Ovary (tissue), 9 donors: ENCODE data around the gene CEACAM8. TPM values are rescaled to one million over a fixed set of nuclear protein-coding genes. Genes with fewer than 3 reads are reported as not detected.

Source experiments
- DNase-seq, 5 donors: peaks; one replicate each; pipeline ENCODE4 v3.0.0-alpha.2; 2019 to 2020
- H3K27ac ChIP-seq, 2 donors: fragments of 200-600 bp; one replicate each; pipeline versions ENCODE4 v1.5.1 to v1.8.0; 2019 to 2022
- H3K27me3 ChIP-seq: fragments of 200-600 bp; one replicate; pipeline ENCODE4 v1.8.0; 2022
- H3K36me3 ChIP-seq: fragments of 200-600 bp; sonication (generic); one replicate; pipeline ENCODE4 v1.5.1; 2019
- H3K4me1 ChIP-seq: one replicate; pipeline ENCODE4 v1.8.1; 2013; ENCODE audit warnings: mild to moderate bottlenecking, moderate library complexity; ENCODE audit not compliant: insufficient read depth
- H3K4me3 ChIP-seq: fragments of 200-600 bp; sonication (generic); one replicate; pipeline ENCODE4 v1.5.1; 2017
- H3K9me3 ChIP-seq, 2 donors: fragments of 200-600 bp in 1 of 2; sonication (generic) in 1 of 2; one replicate each; pipeline versions ENCODE4 v1.5.1 to v1.8.1; 2013 to 2019; ENCODE audit warnings: mild to moderate bottlenecking in 1 of 2, moderate library complexity in 1 of 2
- EP300 ChIP-seq: sonication (generic); formaldehyde crosslinking; IDR thresholded peaks from one replicate; pipeline ENCODE4 v1.6.1; 2017; ENCODE audit warnings: antibody characterized with exemption
- POLR2A ChIP-seq: fragments of 450-650 bp; IDR thresholded peaks from one replicate; pipeline ENCODE4 v1.6.1; 2017; ENCODE audit warnings: antibody characterized with exemption, mild to moderate bottlenecking, moderate library complexity
- WGBS, 3 donors: extraction: QIAGEN DNeasy Blood & Tissue Kit in 1 of 3; methylation state at CpG; one replicate each; pipeline versions ENCODE4 v1.1.5 to v1.1.7; 2013 to 2017; 5-methylcytosine and 5-hydroxymethylcytosine counted together
- intact Hi-C, 4 donors: fragments of 100-400 bp; cut with DNase I; formaldehyde crosslinking; loops; one replicate each; pipeline versions ENCODE4 v1.11.0 to v1.15.1; 2022 to 2023
- polyA plus RNA-seq, 2 donors: library from polyadenylated mRNA; stranded (reverse); fragments of 200-250 nt in 1 of 2; fragments of 350-450 nt in 1 of 2; fragmentation: Illumina TruSeq in 1 of 2; extraction: RNeasy Lipid Tissue Mini Kit (QIAGEN cat#74804) in 1 of 2; gene quantifications; one replicate each; pipeline ENCODE4 v1.2.3, GENCODE V29; 2013 to 2014
- total RNA-seq, 7 donors: library from RNA; depleted of rRNA in 2 of 7; stranded (reverse); fragments of >200 nt in 2 of 7; fragmentation: NEBNext Ultra II Directional in 3 of 7; extraction: Animal tissue kit (Norgen Biotek cat#: 25700) in 3 of 7; gene quantifications; one replicate each; pipeline versions ENCODE4 v1.1.0 to v1.2.4, GENCODE V29; 2016 to 2023
- TF ChIP-seq, protein P1 (sequence below), 3 donors: fragments of 450-650 bp in 2 of 3; fragments of 200-600 bp in 1 of 3; IDR thresholded peaks; one replicate each; pipeline versions ENCODE4 v1.5.1 to v1.8.0; 2016 to 2022; ENCODE audit warnings: antibody characterized with exemption in 3 of 3, mild to moderate bottlenecking in 1 of 3
- donor health status: DM: no; HTN: no; CAD: no; lungs with moderate emphysema.
- donor health status: DM: no; HTN: no; CAD: no.
- donor health status: Bipolar disorder and iron deficiency.
- donor health status: DM: yes; HTN: yes; CAD: no.
- donor health status: DM: no; HTN: no; CAD: no.
- donor health status: DM: yes; HTN: yes; CAD: no.

The CEACAM8 gene
- total and polyA plus RNA-seq, 9 donors = not detected

DNA sequence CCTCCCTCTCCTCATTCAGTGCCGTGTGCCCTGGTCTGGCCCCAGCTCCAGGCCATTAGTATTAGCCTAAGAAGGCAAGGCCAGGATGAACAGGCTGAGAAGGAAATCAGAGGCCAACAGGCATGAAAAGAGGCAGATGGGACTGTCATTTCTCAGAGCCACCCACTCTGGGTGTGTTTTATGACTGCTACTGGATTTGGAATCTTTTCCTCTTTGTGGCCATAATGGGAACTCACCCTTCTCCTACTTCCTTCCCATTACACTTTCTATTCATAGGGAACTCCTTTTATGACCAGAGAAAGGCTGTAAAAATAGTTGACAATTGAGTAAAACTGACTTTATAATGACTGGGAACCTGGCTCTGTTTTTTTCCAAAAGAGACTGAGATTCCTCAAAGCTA, 17.7 kb downstream of the CEACAM8 start:
- intact Hi-C loops = no loop called here
- Histone ChIP-seq H3K27ac (no peak overlapping the region), H3K4me1 (no peaks in the 10 kb centered on the region), H3K4me3 (no peak overlapping the region), H3K9me3 (no peaks in the 10 kb centered on the region), H3K27me3 (no peaks in the 10 kb centered on the region), H3K36me3 (no peaks in the 10 kb centered on the region)
- TF ChIP-seq POLR2A = no peak
- TF ChIP-seq EP300 = no peak
- TF ChIP-seq, protein P1, sequence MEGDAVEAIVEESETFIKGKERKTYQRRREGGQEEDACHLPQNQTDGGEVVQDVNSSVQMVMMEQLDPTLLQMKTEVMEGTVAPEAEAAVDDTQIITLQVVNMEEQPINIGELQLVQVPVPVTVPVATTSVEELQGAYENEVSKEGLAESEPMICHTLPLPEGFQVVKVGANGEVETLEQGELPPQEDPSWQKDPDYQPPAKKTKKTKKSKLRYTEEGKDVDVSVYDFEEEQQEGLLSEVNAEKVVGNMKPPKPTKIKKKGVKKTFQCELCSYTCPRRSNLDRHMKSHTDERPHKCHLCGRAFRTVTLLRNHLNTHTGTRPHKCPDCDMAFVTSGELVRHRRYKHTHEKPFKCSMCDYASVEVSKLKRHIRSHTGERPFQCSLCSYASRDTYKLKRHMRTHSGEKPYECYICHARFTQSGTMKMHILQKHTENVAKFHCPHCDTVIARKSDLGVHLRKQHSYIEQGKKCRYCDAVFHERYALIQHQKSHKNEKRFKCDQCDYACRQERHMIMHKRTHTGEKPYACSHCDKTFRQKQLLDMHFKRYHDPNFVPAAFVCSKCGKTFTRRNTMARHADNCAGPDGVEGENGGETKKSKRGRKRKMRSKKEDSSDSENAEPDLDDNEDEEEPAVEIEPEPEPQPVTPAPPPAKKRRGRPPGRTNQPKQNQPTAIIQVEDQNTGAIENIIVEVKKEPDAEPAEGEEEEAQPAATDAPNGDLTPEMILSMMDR (IDR thresholded peaks at IDR 0.05) = no peak
- WGBS, 3 donors = 50 to 62% (median 59%) methylated on average over 1 of the region's 1 CpG
- DNase-seq = no peak

DNA sequence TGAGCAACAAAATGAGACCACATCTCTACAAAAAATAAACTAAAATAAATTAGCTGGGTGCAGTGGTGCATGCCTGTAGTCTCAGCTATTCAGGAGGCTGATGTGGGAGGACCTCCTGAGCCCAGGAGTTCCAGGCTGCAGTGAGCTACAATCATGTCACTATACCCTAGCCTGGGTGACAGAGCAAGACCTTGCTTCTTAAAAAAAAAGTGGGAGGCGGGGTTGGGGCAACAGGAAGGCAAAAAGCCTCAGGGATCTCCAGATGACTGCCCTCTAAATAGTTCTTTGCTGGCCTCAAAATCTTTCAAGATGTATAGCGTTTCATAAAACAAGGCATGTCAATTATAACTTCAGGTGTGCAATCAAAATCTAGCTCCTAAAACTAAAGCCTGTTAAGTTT, 18.5 kb downstream of the CEACAM8 start:
- H3K4me3 ChIP-seq = no peak overlapping the region
- H3K9me3 ChIP-seq = no peaks in the 10 kb centered on the region
- no peaks in the 10 kb centered on the region for H3K36me3 ChIP-seq
- no peaks in the 10 kb centered on the region for H3K4me1 ChIP-seq
- intact Hi-C loops = no loop called here
- WGBS, 3 donors = 91 to 95% (median 94%) methylated on average over 2 of the region's 2 CpGs
- TF ChIP-seq EP300 (no peak), POLR2A (no peak)
- TF ChIP-seq, protein P1 (IDR thresholded peaks at IDR 0.05) = no peak
- H3K27me3 ChIP-seq = no peaks in the 10 kb centered on the region
- H3K27ac ChIP-seq = no peak overlapping the region
- no peak for DNase-seq

DNA sequence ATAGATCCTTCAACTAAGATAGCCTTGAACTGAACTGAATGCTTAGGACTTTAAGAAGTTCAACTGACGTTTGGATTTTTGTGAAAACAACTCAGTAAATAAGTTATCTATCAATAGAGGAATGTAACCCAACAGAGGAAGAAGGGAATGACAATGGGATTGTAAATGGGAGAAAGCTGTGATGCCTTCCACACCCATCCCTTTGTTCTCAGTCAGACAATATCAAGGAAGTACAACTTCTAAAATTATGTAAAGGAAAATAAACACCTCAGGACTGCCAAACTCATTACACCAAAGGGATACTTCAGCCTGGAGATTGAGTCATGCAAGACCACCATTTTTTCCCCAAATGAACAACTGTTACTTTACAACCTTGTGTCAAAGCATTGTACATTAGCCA, 21.1 kb downstream of the CEACAM8 start:
- intact Hi-C loops = no loop called here
- Histone ChIP-seq H3K4me1 (no peaks in the 10 kb centered on the region), H3K9me3 (no peaks in the 10 kb centered on the region), H3K4me3 (no peak overlapping the region), H3K27me3 (no peaks in the 10 kb centered on the region), H3K36me3 (no peaks in the 10 kb centered on the region), H3K27ac (no peak overlapping the region)
- DNase-seq = no peak
- 33 to 50% (median 37%) methylated on average over 1 of the region's 1 CpG for WGBS, 3 donors
- TF ChIP-seq, protein P1 (IDR thresholded peaks at IDR 0.05) = no peak
- TF ChIP-seq POLR2A (no peak), EP300 (no peak)

DNA sequence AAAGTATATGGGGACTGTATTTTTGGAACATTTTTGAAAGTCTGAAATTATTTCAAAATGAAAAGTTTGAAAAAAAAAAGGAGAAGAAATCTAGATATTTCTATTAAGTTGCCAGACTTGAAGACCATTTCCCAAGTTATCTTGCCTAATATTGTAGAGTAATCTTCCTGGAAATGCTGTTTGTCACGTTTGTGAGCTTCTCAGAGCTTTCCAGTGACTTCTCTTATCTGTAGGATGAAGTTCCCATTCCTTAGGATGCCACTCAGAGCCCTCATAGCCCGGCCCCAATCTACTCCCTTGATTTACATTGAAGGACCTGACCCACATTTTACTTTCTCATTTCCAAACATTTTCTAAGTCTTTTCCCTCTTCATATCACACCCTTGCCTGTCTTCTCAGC, 23.6 kb downstream of the CEACAM8 start:
- no peak for DNase-seq
- Histone ChIP-seq H3K9me3 (no peaks in the 10 kb centered on the region), H3K36me3 (no peaks in the 10 kb centered on the region), H3K4me1 (no peaks in the 10 kb centered on the region), H3K27me3 (no peaks in the 10 kb centered on the region), H3K27ac (no peak overlapping the region), H3K4me3 (no peak overlapping the region)
- WGBS, 3 donors = 46 to 70% (median 56%) methylated on average over 2 of the region's 2 CpGs
- TF ChIP-seq POLR2A = no peak
- no peak for TF ChIP-seq EP300
- TF ChIP-seq, protein P1 (IDR thresholded peaks at IDR 0.05) = no peak
- intact Hi-C loops = no loop called here

DNA sequence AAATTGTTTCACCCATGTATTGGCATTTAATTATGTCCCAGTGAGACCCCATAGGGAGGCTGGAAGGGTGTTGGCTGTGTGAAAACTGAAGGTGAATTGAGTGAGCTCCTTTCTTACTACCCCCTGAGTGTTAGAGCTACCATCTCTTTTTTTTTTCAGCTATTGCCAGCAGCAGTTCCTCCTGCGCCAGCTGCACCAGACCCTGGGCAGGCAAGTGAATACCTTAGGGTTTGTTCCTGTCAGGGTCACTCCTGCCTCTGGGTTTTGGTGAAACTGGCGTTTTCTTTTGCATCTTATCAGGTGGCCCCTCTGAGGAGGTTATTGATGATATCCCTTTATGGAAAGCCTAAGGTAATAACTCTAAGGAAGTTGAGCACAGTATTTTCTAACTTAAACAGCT, 25.5 kb downstream of the CEACAM8 start:
- Histone ChIP-seq H3K27me3 (no peaks in the 10 kb centered on the region), H3K4me1 (no peaks in the 10 kb centered on the region), H3K36me3 (no peaks in the 10 kb centered on the region), H3K9me3 (no peaks in the 10 kb centered on the region), H3K4me3 (no peak overlapping the region), H3K27ac (no peak overlapping the region)
- 50 to 56% (median 53%) methylated on average over 2 of the region's 2 CpGs for WGBS, 3 donors
- no peak for TF ChIP-seq POLR2A
- TF ChIP-seq EP300 = no peak
- TF ChIP-seq, protein P1 (IDR thresholded peaks at IDR 0.05) = no peak
- no peak for DNase-seq
- intact Hi-C loops = no loop called here
